ENCODE results near the gene GRIN1. TPM values are rescaled to one million over a fixed set of nuclear protein-coding genes. Genes with fewer than 3 reads are reported as not detected.

GRIN1 gene
- total and polyA plus RNA-seq, 2 of the 8 experiments (the other 6 are each of a cell fraction or from before 2014, with no cell fraction given) = 0.48 to 2.1 TPM

- TF ChIP-seq ZNF274 (IDR thresholded peaks at IDR 0.05; ENCODE audit: borderline replicate concordance, extremely low read depth, low read length) (no peak), JUN (IDR thresholded peaks at IDR 0.05; ENCODE audit: low read depth, low read length) (no peak), SP1 (IDR thresholded peaks at IDR 0.05; ENCODE audit: low read depth, low read length) (no peak), MAFK (IDR thresholded peaks at IDR 0.05; ENCODE audit: low read depth, low read length) (no peak), CBX5 (IDR thresholded peaks at IDR 0.05; ENCODE audit: low read depth, low read length) (no peak)
These were observed 4.5 kb downstream of the GRIN1 start (continued) for GRCh38 chr9:137143459-137143858.

All from H1 (cell line).